Renal pelvis (tissue), 12 donors: Measurements from ENCODE around the gene TULP1. TPM values are rescaled to one million over a fixed set of nuclear protein-coding genes. Genes with fewer than 3 reads are reported as not detected.
"Not testable (repeated sequence)": the region's sequence is repeated elsewhere in the genome, so short reads cannot be mapped to it uniquely, and the experiment has no call there.

Experiments used
- DNase-seq: peaks from one replicate; pipeline ENCODE4 v3.0.0-alpha.2; 2013
- long read RNA-seq, 16 experiments: transcript quantifications; one replicate each; lab custom pipeline, GENCODE V29; 2026
- polyA plus RNA-seq, 3 donors: library from polyadenylated mRNA; unstranded; fragments of 120-200 nt; gene quantifications; one replicate each; pipeline ENCODE4 v1.2.1, GENCODE V29; 2013; ENCODE audit not compliant: insufficient read length in 3 of 3

Gene TULP1
- 1 to 10 TPM; 1.7 to 4.2 (median 3.4) TPM for polyA plus RNA-seq
- long read RNA-seq, donor 1, result 0 reads
- long read RNA-seq, donor 2, result 0 reads
- long read RNA-seq, donor 3, result 0 reads
- long read RNA-seq, donor 4, result 0 reads
- long read RNA-seq, donor 5, result 0 reads
- long read RNA-seq, donor 6, result 0 reads
- long read RNA-seq, donor 7, result 0 reads
- long read RNA-seq, donor 8, result 0 reads
- long read RNA-seq, donor 9, result 0 reads
- long read RNA-seq, donor 10, result 0 reads
- long read RNA-seq, donor 11, result 0 reads
- long read RNA-seq, donor 12, result 0 reads
- long read RNA-seq, donor 13, result 0 reads
- long read RNA-seq, donor 14, result 0 reads
- long read RNA-seq, donor 15, result 0 reads
- long read RNA-seq, donor 16, result 0 reads

DNA sequence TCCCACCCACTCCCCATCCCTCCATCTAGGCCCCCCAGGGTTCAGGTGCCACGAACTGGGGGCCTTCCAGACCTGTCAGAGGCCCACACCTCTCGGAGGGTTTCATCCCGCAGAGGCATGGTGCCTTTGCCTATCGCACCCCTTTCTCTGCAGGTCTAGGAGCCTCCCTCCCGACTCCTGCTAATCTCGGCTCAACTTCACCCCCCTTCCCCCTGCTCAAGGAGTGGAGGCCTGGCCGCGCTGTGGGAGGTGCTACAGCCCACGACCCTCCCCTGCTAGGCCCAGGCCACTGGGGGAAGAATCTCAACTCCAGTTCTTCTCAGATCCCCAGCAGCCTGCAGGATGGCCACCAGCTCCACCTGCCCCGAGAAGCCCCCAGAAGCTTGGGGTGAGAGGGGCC is at the start of gene TULP1:
TSS of gene TULP1 (minus strand) at position 157 of the 400 bp plus-strand sequence. CDS start at position 119, 38 bp downstream.
- DNase-seq, result no peak

DNA sequence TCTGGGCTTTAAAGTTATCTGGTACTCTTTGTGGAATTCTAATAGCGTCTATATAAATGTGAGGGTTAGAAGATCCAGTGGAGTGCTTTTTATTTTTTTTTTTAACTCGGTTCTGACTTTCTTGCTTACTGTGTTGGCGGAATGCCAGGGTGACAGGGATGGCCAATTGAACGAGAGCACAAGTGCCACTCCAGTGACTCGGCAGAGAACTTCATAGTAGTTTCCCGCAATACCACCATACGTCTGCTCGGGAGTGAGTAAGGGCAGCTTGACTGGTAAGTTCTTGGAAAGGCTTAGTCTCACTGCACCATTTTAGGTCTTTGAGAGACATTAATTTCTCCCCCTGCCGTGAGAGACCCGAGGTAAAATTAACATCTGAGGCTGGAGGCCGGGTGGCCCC is 49.4 kb upstream of the TULP1 start:
- peak; percentile 36 for DNase-seq

DNA sequence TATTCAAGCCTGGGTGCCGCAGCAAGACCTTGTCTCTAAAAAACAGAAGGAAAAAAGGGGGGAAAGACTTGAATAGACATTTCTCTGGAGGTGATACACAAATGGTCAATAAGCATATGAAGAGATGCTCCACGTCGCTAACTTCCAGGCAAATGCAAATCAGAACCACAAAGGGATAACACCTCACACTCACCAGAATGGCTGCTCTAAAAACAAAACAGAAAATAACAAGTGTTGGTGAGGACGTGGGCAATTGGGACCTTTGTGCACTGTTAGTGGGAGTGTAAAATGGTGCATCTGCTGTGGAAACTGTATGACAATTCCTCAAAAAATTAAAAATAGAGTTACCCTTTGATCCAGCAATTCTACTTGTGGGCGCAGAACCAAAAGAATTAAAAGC is 48.4 kb upstream of the TULP1 start:
- no peak for DNase-seq

DNA sequence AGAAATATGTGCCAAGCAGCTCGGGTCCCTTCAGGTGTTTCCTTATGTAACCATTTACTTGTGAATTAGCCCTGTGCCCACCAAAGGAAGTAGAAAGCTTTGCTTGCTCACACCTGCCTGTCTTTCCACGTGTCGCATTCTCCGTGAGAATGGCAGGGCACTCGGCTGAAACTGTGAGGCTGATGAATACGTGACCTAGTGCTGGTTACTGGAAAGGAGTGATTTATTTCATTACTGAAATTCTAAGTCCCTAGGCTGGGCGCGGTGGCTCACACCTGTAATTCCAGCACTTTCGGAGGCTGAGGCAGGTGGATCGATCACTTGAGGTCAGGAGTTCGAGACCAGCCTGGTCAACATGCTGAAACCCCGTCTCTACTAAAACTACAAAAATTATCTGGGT is 45.9 kb upstream of the TULP1 start:
- DNase-seq, result no peak

DNA sequence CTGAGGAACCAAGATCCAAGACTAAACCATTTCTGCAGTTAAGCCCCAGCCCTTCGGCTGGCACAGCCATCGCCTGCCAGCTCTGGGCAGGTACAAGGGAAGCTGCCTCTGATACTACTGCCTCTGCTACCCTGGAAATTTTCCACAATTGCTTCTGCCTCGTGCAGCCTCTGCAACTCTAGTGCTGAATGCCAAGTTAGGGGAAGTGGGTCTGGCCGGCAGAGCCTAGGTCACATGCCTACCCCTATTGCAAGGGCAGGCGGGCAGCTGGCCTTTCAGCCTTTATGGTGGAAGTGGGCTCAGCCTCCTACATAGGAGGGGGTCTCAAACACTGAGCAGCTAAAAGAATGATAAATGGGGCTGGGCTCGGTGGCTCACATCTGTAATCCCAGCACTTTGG is 44.5 kb upstream of the TULP1 start:
- no peak for DNase-seq

DNA sequence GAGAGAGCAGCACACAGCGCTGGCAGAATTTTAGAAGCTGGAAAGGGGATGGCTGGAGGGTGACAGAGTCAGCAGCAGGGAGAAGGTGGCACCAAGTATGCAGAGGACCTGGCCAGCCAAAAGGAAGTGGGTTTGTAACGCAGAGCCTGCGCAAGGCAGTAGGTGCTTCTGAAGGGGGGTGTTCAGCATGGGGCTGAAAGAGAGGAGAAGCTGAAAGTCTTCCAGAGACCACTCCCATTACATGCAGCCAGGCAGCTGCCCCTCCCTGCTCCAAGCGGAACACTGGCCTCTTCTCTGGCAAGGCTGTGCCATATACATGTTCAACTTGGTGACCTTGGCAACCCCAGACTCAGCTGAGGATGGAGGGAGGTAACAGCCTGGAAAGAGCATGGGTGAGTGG is 42.1 kb upstream of the TULP1 start:
- no peak for DNase-seq

DNA sequence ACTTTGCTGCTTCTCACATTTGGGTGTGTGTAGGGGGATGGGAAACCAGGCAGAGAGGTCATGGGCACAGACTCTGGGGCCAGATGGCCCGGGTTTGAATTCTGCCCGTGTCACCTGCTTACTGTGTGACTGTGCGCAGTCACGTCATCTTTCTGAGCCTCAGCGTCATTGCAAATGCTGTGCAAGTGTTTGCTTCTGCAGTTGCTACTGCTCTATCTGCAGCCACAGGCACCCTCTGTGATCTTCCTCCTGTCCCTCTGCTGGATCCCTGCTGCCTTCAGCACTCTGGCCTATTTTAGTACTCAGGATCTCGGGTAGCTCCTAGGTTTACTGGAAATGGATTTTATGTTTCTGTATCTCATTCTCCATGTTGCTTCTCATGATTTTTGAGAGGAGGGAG is 40.6 kb upstream of the TULP1 start:
- no peak for DNase-seq

DNA sequence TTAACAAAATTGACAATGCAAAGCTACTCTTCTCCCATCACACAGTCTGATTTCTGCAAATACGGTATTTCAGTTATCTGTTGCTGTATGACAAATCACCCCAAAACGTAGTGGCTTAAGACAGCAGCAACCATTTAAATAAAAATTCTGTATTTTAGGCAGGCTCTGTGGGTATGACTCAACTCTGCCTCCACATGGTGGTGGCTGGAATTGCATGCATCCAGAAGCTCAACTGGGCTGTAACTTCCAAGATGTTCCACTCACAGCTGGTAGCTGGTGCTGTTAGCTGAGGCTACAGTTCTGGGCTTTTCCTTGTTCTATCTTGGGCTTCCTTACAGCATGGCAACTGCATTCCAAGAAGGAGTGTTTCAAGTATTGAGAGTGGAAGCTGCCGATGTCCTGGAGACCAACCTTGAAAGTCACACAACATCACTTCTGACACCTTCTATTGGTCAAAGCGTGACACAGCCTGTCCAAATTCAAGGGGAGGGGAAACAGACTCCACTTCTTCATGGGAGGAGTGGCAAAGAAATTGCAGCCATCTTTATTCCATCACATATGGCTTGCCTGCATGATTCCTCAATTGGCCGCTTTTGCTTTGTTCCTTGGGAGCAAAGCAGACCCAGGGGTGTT is 39.7 kb upstream of the TULP1 start:
- DNase-seq, result no peak

DNA sequence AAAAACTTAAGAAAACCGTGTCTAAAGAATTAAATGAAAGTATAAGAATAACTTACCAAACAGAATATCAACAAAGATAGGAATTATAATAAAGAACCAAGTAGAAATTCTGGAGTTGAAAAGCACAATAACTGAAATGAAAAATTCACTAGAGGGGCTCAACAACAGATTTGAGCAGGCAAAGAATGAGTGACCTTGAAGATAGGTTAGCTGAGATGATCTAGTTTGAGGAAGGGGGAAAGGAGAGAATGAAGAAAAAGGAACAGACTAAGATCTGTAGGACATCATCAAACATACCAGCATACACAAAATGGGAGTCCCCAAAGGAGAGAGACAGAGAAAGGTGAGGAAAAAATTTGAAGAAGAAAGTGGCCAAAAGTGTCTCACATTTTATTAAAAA is 37.7 kb upstream of the TULP1 start:
- no peak for DNase-seq

DNA sequence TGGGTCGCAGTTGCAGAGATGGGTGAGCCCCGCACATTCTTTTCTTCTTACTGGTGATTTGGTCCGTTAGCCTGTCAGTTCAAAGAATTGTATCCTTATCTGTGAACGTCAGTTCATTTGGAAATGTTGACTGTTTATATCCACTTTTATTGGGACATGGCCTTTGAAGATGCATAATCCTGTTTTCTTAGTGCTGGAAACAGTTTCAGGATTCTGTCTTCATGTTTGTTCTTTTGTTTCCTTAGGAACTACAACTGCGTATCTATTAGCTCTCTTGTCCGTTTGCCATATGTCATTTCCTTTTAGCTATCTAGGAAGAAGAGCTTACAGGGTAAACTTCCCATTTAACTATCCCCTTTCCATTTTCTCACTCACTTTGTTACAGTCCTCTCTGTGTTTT is 35.0 kb upstream of the TULP1 start:
- no peak for DNase-seq

DNA sequence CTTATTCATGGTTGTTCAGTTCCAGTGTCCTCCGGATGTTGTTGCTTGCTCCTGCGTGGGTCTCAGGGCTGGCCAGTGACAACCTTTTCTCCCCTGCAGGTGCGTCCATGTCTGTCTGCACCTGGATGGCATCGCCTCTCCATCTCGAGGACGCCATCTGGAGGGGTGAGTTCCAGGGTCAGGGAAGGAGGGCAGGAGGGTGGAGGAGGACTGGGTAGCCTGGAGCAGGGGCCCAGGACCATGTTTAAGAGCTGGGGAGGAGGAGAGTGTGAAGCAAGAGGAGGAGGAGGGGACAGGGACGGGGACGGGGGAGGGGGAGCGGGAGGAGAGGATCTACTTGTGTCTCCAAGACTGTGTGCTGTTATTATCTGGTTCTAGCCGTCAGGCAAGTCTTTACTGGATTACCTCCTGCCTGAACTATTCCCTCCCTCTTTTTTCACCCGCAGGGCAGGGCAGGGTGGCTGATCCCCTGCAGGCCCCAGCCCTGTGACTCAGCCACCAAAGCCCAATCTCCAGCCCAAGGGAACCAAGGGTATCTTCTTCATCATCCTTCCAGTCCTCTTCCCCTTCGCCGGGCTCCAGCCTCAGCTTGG is 32.2 kb upstream of the TULP1 start:
- DNase-seq, result no peak

DNA sequence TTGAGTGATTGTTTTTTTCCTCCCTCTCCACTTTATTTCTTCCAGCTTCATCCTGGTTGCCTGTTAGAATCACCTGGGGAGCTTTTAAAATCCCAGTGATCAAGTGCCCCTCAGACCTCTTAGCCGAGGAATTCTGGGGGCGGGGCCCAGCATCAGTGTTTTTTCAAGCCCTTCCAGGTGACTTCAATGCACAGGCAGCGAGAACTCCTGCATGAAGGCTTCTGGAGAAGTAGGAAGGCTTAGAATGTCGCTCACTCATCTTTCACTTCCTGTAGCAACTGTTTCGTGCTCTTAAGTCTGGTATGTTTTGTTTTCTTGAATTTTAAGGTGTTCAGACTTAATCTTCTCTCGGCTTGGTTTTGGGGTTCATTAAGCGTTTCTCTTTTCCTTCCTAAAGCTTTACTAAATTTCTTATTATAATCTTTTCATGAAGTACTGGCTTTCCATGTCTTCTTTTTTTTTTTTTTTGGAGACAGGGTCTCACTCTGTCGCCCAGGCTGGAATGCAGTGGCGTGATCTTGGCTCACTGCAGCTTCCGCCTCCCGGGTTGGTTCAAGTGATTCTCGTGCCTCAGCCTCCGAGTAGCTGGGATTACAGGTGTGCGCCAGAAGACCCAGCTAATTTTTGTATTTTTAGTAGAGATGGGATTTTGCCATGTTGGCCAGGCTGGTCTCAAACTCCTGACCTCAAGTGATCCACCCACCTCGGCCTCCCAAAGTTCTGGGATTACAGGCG is 30.9 kb upstream of the TULP1 start:
- no peak for DNase-seq

DNA sequence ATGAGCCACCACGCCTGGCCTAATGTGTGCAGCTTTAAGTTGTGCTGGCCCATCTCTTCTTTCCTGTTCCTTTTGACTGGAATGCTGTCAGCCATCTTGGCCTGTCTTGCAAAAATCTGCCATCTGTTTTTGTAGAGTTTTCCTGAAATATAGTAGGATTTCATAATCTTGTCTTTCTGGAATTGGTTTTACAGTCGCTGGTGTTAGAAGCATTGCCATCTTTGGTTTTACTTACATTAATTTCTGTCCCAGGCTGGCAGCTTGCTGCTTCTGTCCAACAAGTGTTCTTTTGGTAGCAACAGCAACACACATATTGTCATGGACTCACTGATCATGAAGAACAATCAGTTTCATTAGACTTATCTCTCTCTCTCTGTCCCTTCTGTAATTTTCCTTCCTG is 29.1 kb upstream of the TULP1 start:
- DNase-seq, result no peak

DNA sequence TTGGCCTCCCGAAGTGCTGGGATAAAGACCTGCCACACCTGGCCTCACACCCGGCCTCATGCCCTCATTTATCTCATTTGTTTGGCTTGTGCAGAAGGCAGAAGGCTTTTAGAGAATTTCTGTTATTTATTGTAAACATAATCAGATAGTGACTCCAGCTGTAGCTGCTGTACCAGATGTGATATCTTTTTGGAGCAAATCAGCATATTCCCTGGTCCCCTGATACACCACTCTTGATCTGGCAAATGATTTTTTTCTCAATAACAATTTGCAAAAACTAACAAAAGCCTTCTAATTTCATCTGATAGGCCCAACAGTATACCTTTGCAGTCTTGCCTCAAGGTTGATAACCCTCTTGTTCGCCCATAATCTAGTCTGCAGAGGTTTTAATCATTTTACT is 26.5 kb upstream of the TULP1 start:
- DNase-seq, result no peak

DNA sequence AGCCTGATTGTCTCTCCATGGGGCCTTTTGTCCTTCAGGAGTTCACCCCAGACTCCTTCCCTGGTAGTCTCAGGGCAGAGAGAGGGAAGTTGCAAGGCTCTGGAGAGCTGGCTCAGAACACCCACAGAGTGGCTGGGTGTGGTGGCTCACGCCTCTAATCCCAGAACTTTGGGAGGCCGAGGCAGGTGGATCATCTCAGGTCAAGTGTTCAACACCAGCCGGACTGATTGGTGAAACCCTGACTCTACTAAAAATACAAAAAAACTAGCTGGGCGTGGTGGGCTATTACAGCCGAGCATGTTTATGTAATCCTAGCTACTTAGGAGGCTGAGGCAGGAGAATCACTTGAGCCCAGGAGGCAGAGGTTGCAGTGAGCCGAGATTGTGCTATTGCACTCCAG is 23.2 kb upstream of the TULP1 start:
- DNase-seq, result not testable (repeated sequence)

DNA sequence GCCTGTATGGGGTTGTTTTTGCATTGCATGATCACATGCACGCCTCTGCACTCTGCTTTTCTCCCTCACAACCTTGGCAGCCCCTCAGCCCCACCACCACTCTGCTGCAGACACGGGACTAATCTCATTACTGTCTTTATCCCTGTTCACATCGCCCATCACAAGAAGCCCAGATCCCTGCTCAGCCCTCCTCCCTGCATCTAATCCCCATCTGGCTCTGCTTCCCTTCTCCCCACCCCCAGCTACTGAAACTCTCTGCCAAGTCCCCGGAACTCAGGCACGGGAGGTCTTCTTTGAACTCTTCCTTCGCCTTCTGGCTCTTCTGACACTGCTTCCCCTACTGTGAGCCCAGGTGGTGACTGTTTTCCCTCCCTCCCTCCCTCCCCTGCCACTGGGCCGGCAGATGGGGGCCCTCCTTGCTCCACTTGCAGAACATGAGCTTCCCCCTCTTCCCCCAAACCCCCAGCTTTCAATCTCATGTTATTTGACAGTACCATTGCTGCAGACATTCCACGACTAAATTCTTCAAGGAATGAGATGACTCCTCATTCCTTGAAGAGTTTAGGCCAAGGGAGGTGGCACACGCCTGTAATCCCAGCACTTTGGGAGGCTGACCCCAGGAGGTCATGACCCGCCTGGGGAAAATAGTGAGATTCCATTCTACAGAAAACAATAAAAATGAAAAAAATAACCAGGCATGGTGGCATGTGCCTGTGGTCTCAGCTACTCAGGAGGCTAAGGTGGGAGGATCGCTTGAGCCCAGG is 21.9 kb upstream of the TULP1 start:
- DNase-seq, result no peak

DNA sequence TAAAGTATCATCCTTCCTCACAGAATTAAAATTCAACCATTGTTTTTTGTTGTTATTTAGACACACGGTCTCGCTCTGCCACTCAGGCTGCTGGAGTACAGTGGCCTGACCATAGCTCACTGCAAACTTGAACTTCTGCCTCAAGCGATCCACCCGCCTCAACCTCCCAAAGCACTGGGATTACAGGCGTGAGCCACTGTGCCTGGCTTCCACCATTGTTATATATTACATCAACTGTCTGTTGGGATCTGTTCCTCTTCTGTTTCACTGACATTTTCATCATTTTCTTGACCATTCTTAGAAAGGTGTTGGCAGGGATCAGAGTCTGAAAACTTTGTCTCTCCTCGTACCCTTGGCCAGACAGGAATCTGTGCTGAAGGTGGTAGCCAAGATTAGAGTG is 21.3 kb upstream of the TULP1 start:
- DNase-seq, result no peak

DNA sequence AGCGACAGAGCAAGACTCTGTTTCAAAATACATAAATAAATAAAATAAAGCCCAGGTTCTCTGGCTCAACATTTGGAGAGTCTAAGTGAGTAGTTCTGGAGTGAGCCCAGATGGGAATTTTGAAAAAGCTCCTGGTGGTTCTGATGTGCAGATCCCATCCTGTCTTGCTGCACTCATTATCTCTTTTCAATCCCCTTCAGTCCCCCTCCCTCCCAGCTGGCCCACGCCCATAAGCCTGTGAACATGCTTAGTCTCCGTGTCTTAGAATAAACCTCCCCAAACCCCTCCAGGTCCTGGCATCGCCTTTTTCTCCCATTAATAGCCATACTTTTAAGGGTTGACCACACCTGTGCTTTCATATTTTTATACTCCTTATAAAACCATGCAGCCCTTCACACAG is 19.4 kb upstream of the TULP1 start:
- DNase-seq, result no peak

DNA sequence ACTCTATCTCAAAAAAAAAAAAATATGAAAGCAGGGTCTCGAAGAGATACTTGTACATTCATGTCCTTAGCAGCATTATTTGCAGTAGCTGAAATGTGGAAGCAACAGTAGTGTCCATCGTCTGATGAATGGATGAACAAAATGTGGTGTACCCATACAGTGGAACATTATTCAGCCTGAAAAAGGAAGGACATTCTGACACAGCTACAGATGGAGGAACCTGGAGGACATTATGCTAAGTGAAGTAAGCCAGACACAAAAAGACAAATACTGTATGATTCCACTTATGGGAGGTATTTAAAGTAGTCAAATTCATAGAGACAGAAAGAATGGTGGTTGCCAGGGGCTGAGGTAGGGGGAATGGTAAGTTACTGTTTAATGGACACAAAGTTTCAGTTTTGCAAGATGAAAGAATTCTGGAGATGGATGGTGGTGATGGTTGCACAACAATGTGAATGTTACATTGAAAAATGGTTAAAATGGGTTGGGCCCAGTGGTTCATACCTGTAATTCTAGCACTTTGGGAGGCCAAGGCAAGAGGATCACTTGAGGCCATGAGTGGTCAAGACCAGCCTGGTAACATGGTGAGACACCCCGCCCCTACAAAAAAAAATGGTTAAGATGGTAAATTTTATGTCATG is 11.8 kb upstream of the TULP1 start:
- no peak for DNase-seq

DNA sequence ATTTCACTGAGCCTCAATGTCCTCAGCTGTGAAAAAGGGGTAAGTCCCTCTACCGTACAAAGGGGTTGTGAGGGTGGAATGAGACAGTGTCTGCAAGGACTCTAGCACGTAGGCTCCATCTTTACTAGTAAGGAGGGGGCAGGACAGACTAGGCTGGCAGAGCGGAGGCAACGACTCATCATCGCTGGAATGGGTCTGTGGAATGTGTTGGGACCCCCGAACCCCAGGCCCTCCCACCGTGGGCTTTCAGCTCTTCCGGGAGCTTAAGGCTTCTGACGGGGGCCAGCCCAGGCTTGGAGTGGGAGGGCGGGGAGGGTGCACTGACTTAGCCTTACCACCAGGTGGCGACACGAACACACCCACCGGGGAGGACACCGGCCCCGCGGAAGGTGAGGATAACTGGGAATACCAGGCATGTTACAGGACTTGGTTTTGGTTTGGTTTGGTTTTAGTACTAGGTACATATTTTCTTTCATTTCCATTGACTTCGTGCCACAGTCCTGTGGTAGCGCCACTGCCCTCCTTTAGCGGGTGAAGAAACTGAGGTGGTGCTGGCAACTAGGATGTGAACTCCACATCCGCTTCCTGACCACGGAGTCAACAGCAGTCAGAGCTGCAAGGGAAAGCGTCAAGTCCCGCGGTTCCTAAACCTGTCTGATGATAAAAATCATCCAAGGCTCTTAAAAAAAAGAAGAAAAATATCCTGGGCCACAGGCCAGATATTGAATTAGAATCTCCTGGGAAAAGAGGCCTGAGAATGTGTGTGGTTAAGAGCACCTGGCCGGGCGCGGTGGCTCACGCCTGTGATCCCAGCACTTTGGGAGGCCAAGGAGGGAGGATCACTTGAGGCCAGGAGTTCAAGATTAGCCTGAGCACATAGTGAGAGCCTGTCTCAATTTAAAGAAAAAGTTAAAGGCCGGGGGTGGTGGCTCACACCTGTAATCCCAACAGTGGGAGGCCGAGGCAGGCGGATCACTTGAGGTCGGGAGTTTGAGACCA is 10.3 kb upstream of the TULP1 start:
- no peak for DNase-seq
